Gastrocnemius medialis (tissue), 4 donors: ENCODE data around the gene CTRB2.

Experiments
- CTCF ChIP-seq, 5 experiments: fragments of 450-650 bp in 3 of 5; fragments of 200-600 bp in 2 of 5; sonication (generic) in 2 of 5; IDR thresholded peaks in 4 of 5; conservative IDR thresholded peaks in 1 of 5; 1 replicate in 4 of 5; 2 replicates in 1 of 5; pipeline ENCODE4 v1.5.1; 2016 to 2019; ENCODE audit warnings: antibody characterized with exemption in 5 of 5, mild to moderate bottlenecking in 3 of 5, moderate library complexity in 3 of 5
- POLR2A ChIP-seq, 2 donors: fragments of 450-650 bp; IDR thresholded peaks; one replicate each; pipeline ENCODE4 v1.6.1; 2017; ENCODE audit warnings: antibody characterized with exemption in 2 of 2, mild to moderate bottlenecking in 2 of 2, moderate library complexity in 2 of 2

GRCh38 chr16:75217389-75217851, 10.5 kb upstream of the CTRB2 start:
- TF ChIP-seq CTCF (IDR thresholded peaks at IDR 0.05 in 4 of 5, conservative IDR thresholded peaks at IDR 0.05 in 1 of 5) (no peak), POLR2A (IDR thresholded peaks at IDR 0.05) (no peak)
